ENCODE measurements around the gene THOC6.
"Not testable (repeated sequence)": the region's sequence is repeated elsewhere in the genome, so short reads cannot be mapped to it uniquely, and the experiment has no call there.

The THOC6 gene

GRCh38 chr16:3075523-3075915, 51.7 kb downstream of the THOC6 start:
- DNase-seq: no peak

DNA sequence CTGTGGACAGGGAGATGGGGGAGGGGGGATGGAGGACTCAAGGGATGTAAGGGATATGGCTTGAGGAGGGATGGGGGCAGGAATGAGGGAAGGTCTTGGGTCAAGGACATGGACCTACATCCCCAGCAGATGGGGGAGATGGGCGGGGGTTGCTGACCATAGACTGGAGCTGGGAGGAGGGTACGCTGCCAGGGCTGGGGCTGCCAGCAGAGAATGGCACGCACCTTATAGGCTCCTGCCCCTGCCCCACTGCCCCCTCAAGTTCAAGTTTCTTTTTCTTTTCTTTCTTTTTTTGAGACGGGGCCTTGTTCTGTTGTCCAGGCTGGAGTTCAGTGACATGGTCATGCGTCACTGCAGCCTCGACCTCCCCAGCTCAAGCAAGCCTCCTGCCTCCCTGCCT, 52.1 kb downstream of the THOC6 start:
- not testable (repeated sequence) for DNase-seq

DNA sequence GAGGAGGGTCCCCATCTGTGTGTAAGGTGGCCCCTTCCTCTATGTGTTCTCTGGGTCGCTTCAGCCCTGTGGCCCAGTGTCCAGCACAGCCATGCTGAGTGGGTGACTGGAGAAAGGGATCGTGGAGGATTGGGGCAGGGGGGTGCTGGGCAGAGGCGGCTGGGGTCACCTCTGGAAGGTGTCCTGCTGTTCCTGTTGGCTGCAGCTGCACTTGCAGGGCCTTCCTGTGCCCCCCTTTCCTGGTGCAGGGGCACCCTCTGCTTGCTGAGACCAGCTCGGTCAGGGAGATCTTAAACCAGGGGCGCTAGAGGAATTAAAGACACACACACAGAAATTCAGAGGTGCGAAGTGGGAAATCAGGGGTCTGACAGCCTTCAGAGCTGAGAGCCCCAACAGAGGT, 52.7 kb downstream of the THOC6 start:
- DNase-seq: no peak
